Hematopoietic multipotent progenitor cell treated with erythropoietin and hydrocortisone succinate and interleukin-3 and kit ligand, for 6 days (in vitro differentiated cells): ENCODE measurements around the gene CUEDC1.

Experiments used
- DNase-seq: peaks from one replicate; pipeline ENCODE4 v3.0.0-alpha.2; 2015

Gene CUEDC1

GRCh38 chr17:57914273-57915142, 40.7 kb downstream of the CUEDC1 start:
- no peak for DNase-seq

- no peak for DNase-seq
These were observed 41.5 kb downstream of the CUEDC1 start for GRCh38 chr17:57913575-57914272.

- DNase-seq = no peak
These were observed 43.2 kb downstream of the CUEDC1 start for GRCh38 chr17:57911834-57912673.

- no peak for DNase-seq
These were observed 44.5 kb downstream of the CUEDC1 start for GRCh38 chr17:57910462-57911420.

- no peak for DNase-seq
These were observed 45.7 kb downstream of the CUEDC1 start for GRCh38 chr17:57909551-57909950.

- peak; percentile 94 for DNase-seq
These were observed 46.9 kb downstream of the CUEDC1 start for GRCh38 chr17:57908278-57908677.

GRCh38 chr17:57906910-57907309, 48.3 kb downstream of the CUEDC1 start:
- peak; percentile 49 for DNase-seq

- DNase-seq = no peak
These were observed 49.2 kb downstream of the CUEDC1 start for GRCh38 chr17:57905875-57906455.

DNA sequence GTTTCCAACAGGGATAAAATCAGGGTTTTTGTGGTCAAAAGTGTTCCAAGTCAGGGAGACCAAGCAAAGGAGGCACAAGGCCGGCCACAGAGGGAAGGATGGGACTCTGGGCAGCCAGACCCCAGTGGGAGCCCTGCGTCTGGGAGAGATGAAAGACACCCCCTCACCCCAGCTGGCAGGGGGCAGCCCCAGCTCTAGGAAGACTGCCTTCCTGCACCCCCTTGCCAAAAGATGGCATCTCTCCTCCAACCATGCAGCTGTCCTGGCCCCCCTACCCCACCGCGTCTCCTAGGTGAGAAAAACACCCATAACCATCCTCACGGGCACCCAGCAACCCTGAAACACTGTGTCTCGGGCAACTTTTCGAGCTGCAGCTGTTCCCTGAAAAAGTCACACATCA, 51.3 kb downstream of the CUEDC1 start:
- DNase-seq = no peak

GRCh38 chr17:57902800-57903759, 52.1 kb downstream of the CUEDC1 start:
- peak; percentile 65 for DNase-seq

- no peak for DNase-seq
These were observed 53.0 kb downstream of the CUEDC1 start for GRCh38 chr17:57902117-57902799.

- DNase-seq = no peak
These were observed 54.0 kb downstream of the CUEDC1 start for GRCh38 chr17:57900991-57901743.

- DNase-seq = peak; percentile 44
These were observed 55.4 kb downstream of the CUEDC1 start for GRCh38 chr17:57899822-57900221.

DNA sequence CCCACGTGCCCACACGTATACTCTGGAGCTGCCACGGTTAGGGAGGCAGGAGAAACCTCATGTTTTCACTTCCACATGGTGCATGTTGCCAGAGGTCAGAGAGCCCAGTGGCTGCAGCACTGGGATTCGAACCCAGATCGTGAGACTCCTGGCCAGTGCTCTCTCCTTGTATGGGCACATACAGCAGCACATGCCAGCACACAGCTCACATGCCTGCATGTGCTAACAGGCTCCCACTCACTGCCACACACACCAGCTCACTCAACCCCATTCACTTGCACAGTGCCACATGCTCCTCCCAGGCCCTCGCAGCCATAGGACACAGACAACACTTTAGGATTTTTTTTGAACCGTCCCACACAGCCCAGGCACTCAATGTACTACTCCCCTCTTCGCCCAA, 55.8 kb downstream of the CUEDC1 start:
- DNase-seq = no peak

GRCh38 chr17:57898487-57899311, 56.5 kb downstream of the CUEDC1 start:
- DNase-seq = no peak

GRCh38 chr17:57895382-57896060, 59.7 kb downstream of the CUEDC1 start:
- DNase-seq = no peak

DNA sequence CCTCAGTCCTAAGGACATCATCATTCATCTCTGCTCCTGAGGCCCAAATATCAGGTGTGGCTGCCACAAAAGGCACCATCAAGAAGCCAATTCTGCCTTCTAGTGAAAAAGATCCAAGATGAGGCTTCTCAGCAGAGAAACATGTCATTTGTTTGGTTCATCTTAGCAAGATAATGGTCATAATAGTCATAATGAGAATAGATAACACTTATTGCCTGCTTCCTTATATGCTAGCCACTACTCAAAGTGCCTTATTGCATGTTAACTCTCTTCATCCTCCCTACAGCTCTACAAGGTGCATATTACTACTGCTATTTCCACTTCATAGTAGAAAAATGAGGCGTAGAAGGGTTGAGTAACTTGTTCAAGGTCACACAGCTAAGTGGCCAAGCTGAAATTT, 60.4 kb downstream of the CUEDC1 start:
- DNase-seq = no peak
